Stimulated activated naive B cell treated with anti-CD40 and anti-IgM and Interleukin-4, amounts not matched to agents 10 μg/mL and 1 μg/mL and 100 μg/mL, for 72 hours (primary cell): ENCODE measurements around the gene HAGHL.
"Not testable (repeated sequence)": the region's sequence is repeated elsewhere in the genome, so short reads cannot be mapped to it uniquely, and the experiment has no call there.

ENCODE experiments used
- ATAC-seq, 2 donors: fragments of 150-1000 bp; cut with Tn5 transposase; replicated peaks; 2 replicates each; pipeline ENCODE4 v1.10.0; 2021; ENCODE audit warnings: moderate library complexity in 1 of 2
- DNase-seq: peaks from one replicate; pipeline ENCODE4 v3.0.0; 2021
- H3K27ac Mint-ChIP-seq: one replicate; pipeline ENCODE4 v1.8.0; 2022; ENCODE audit warnings: mild to moderate bottlenecking, mixed read lengths
- H3K27me3 Mint-ChIP-seq, 2 donors: one replicate each; pipeline ENCODE4 v1.8.0; 2022; ENCODE audit warnings: mixed read lengths in 2 of 2
- H3K36me3 Mint-ChIP-seq, 2 donors: one replicate each; pipeline ENCODE4 v1.8.0; 2022; ENCODE audit warnings: mixed read lengths in 2 of 2, mild to moderate bottlenecking in 1 of 2
- H3K4me1 Mint-ChIP-seq, 2 donors: one replicate each; pipeline ENCODE4 v1.8.0; 2022; ENCODE audit warnings: mixed read lengths in 2 of 2, mild to moderate bottlenecking in 1 of 2
- H3K4me3 Mint-ChIP-seq, 2 donors: one replicate each; pipeline ENCODE4 v1.8.0; 2022; ENCODE audit warnings: mild to moderate bottlenecking in 2 of 2, mixed read lengths in 2 of 2, moderate library complexity in 1 of 2
- H3K9me3 Mint-ChIP-seq, 2 donors: one replicate each; pipeline ENCODE4 v1.8.0; 2022; ENCODE audit warnings: mixed read lengths in 2 of 2, mild to moderate bottlenecking in 1 of 2

HAGHL gene

GRCh38 chr16:751152-752006 lies 24.5 kb downstream of the HAGHL start:
- H3K36me3 Mint-ChIP-seq: no peaks in the 10 kb centered on the region
- no peaks in the 10 kb centered on the region for H3K9me3 Mint-ChIP-seq
- H3K27me3 Mint-ChIP-seq: peaks cover 1 to 19% of the 10 kb centered on the region in 2 donors
- H3K27ac Mint-ChIP-seq: peak overlapping the region; percentile 53
- no peak overlapping the region for H3K4me3 Mint-ChIP-seq
- DNase-seq: no peak
- peaks cover 3 to 4% of the 10 kb centered on the region in 2 donors for H3K4me1 Mint-ChIP-seq
- no peak for ATAC-seq

DNA sequence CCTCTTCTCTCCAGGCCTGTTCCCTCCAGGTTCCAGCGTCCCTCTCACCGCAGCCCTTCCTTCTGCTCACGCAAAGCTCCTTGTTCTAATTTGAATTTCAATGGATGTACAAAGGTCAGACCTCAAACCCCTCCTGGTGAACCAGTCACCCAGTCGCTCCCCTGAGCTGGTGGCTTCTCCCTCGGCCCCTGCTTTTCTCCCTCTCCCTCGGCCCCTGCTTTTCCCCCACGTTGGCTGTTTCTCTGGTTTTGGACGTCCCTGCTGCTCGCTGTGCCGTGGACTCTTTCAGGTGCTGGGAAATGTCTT lies 25.1 kb downstream of the HAGHL start:
- no peak for DNase-seq
- Mint-ChIP-seq H3K4me1 (peaks cover 3 to 4% of the 10 kb centered on the region in 2 donors), H3K27ac (no peak overlapping the region), H3K4me3 (no peak overlapping the region), H3K36me3 (no peaks in the 10 kb centered on the region), H3K9me3 (no peaks in the 10 kb centered on the region), H3K27me3 (peaks cover 5 to 15% of the 10 kb centered on the region in 2 donors)
- ATAC-seq: no peak

- H3K27me3 Mint-ChIP-seq: peaks cover 12 to 22% of the 10 kb centered on the region in 2 donors
- H3K9me3 Mint-ChIP-seq, H3K4me3 Mint-ChIP-seq, H3K4me1 Mint-ChIP-seq, ATAC-seq, DNase-seq, H3K36me3 Mint-ChIP-seq, H3K27ac Mint-ChIP-seq: not testable (repeated sequence)
Observed at GRCh38 chr16:754121-754607, 27.3 kb downstream of the HAGHL start.

DNA sequence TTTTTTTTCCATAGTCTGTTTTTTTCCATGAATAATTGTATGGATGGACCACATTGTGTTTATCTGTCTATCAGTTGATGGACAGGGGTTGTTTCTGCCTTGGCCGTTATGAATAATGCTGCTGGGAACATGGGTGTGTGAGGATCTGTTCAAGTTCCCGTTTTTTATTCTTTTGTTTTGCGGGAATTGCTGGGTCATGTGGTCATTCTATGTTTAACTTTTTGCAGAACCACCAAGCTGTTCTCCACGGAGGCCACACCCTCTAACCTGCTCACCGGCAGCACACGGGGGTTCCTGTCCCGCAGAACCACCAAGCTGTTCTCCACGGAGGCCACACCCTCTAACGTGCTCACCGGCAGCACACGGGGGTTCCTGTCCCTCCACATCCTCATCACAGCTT lies 27.8 kb downstream of the HAGHL start:
- Mint-ChIP-seq H3K4me3 (no peak overlapping the region), H3K36me3 (no peaks in the 10 kb centered on the region), H3K4me1 (peaks cover 4 to 8% of the 10 kb centered on the region in 2 donors), H3K27ac (no peak overlapping the region), H3K9me3 (no peaks in the 10 kb centered on the region), H3K27me3 (peaks cover 12 to 22% of the 10 kb centered on the region in 2 donors)
- DNase-seq (no peak), ATAC-seq (peak; percentile 33 to 50)

DNA sequence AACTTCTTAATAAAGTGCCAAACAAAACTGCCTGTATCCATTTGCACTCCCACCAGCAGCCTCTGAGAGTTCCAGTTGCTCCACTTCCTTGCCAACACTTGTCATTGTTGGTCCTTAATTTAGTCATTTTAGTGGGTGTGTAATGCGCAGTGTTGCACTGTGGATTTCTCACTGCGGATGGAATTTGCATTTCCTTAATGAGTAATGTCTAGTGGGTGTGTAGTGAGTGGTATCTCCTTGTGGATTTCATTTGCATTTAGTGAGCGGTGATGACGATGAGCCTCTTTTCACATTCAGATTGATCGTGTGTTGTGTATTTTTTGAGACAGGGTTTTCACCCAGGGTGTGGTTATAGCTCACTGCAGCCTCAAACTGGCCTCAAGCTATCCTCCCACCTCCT lies 29.5 kb downstream of the HAGHL start:
- H3K4me1 Mint-ChIP-seq: peaks cover 4 to 8% of the 10 kb centered on the region in 2 donors
- ATAC-seq: no peak
- no peak overlapping the region for H3K4me3 Mint-ChIP-seq
- H3K36me3 Mint-ChIP-seq: no peaks in the 10 kb centered on the region
- no peak overlapping the region for H3K27ac Mint-ChIP-seq
- H3K9me3 Mint-ChIP-seq: no peaks in the 10 kb centered on the region
- DNase-seq: no peak
- peaks cover 12 to 22% of the 10 kb centered on the region in 2 donors for H3K27me3 Mint-ChIP-seq

DNA sequence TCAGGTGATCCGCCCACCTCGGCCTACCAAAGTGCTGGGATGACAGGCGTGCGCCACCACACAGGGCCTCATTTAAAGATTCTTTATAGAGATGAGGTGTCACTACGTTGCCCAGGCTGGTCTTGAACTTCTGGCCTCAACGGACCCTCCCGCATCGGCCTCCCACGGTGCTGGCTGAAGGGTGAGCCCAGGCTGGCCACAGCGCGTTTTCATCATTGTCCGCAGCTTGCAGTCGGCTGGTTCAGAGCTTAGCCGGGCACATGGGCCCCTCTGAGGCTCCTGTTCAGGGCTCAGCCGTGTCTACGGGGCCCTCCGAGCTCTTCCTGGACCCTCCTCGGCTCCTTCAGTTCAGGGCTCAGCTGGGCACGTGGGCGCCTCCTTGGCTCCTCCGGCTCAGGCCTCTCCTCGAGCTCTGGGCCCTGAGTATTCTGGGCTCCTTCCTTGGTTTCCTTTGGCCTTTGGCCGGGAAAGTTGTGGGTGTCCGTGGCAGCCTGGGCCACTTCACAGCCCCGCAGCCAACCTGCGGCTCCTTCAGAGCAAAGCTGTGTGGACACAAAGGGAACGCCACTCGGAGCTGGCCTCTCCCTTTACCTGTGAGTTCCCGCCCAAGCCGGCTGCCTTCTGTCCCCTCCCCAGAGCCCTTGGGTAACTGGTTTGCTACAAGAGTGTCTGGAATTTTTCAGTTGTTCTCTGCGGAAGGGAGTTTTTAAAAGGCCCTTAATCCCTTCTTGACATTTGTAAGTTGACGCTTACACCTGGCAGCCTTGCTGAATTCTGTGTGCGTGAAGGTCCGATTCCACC lies 32.4 kb downstream of the HAGHL start:
- peaks cover 19% of the 10 kb centered on the region in 2 donors for H3K27me3 Mint-ChIP-seq
- no peaks in the 10 kb centered on the region for H3K9me3 Mint-ChIP-seq
- no peak overlapping the region for H3K27ac Mint-ChIP-seq
- ATAC-seq: no peak
- DNase-seq: no peak
- H3K4me3 Mint-ChIP-seq: no peak overlapping the region
- H3K4me1 Mint-ChIP-seq: peaks cover 4 to 8% of the 10 kb centered on the region in 2 donors
- H3K36me3 Mint-ChIP-seq: no peaks in the 10 kb centered on the region

GRCh38 chr16:760065-760464 lies 33.2 kb downstream of the HAGHL start:
- Mint-ChIP-seq H3K4me3 (no peak overlapping the region), H3K9me3 (no peaks in the 10 kb centered on the region), H3K4me1 (peaks cover 0 to 6% of the 10 kb centered on the region in 2 donors), H3K27me3 (peaks cover 19% of the 10 kb centered on the region in 2 donors), H3K36me3 (no peaks in the 10 kb centered on the region), H3K27ac (no peak overlapping the region)
- DNase-seq (no peak), ATAC-seq (no peak)

- ATAC-seq: no peak
- Mint-ChIP-seq H3K36me3 (no peaks in the 10 kb centered on the region), H3K4me1 (peaks cover 0 to 4% of the 10 kb centered on the region in 2 donors), H3K27ac (no peak within 1 kb of the TSS), H3K27me3 (peaks cover 19% of the 10 kb centered on the region in 2 donors), H3K9me3 (no peaks in the 10 kb centered on the region), H3K4me3 (no peak within 1 kb of the TSS)
- no peak for DNase-seq
Observed at GRCh38 chr16:760545-761343, 33.8 kb downstream of the HAGHL start, which contains the start of gene MSLN. TSS of gene MSLN (plus strand) at chr16:760734. CDS start at chr16:762681, 1,947 bp downstream.

DNA sequence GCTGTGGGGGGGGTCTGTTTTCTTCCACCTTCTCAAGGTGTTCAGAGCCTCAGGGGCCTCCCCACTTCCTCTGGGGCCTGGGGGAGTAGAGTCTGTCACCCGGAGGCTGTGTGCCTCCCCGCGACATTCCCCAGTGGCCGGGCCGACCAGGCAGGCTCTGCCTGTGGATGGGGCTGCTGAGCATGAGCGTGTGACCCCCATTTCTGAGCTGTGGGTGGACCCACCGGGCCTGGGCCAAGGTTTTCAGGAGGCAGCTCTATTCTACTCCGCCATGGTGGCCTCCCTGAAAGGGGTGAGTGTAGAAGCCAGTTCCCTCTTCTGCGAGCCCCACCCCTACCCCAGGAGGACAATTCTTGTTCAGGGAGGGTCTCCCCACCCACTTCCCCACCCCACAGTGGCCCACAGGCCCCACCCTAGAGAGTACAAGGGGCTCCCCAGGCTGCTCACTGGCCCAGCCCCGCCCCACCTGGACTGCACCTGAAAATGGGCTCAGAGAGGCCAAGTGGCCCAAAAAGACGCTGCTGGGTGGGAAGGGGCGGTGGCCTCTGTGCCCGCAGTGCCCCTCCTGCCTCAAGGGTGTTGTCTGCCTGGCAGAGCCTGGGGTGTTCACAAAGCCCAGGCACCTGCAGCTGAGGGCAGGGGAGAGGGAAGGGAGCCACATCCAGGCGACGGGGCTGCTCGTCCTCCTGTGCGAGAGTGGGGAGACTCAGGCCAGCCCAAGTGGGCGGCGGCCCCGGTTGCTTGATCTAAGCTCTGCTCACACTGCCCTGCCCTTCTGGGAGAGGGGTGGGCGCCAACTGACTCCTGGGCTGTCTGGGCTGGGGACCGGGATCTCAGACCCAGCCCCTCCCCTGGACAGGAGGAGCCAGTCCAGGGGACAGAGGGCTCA lies 35.0 kb downstream of the HAGHL start:
- Mint-ChIP-seq H3K9me3 (no peaks in the 10 kb centered on the region), H3K27me3 (peaks cover 14 to 19% of the 10 kb centered on the region in 2 donors), H3K27ac (no peak overlapping the region), H3K36me3 (no peaks in the 10 kb centered on the region), H3K4me1 (peaks cover 0 to 4% of the 10 kb centered on the region in 2 donors), H3K4me3 (no peak overlapping the region)
- no peak for ATAC-seq
- no peak for DNase-seq

- no peak overlapping the region for H3K4me3 Mint-ChIP-seq
- peaks cover 0 to 1% of the 10 kb centered on the region in 2 donors for H3K4me1 Mint-ChIP-seq
- no peak for DNase-seq
- no peak for ATAC-seq
- no peaks in the 10 kb centered on the region for H3K9me3 Mint-ChIP-seq
- peaks cover 10 to 15% of the 10 kb centered on the region in 2 donors for H3K27me3 Mint-ChIP-seq
- no peak overlapping the region for H3K27ac Mint-ChIP-seq
- H3K36me3 Mint-ChIP-seq: no peaks in the 10 kb centered on the region
Observed at GRCh38 chr16:762595-763268, 35.8 kb downstream of the HAGHL start.

DNA sequence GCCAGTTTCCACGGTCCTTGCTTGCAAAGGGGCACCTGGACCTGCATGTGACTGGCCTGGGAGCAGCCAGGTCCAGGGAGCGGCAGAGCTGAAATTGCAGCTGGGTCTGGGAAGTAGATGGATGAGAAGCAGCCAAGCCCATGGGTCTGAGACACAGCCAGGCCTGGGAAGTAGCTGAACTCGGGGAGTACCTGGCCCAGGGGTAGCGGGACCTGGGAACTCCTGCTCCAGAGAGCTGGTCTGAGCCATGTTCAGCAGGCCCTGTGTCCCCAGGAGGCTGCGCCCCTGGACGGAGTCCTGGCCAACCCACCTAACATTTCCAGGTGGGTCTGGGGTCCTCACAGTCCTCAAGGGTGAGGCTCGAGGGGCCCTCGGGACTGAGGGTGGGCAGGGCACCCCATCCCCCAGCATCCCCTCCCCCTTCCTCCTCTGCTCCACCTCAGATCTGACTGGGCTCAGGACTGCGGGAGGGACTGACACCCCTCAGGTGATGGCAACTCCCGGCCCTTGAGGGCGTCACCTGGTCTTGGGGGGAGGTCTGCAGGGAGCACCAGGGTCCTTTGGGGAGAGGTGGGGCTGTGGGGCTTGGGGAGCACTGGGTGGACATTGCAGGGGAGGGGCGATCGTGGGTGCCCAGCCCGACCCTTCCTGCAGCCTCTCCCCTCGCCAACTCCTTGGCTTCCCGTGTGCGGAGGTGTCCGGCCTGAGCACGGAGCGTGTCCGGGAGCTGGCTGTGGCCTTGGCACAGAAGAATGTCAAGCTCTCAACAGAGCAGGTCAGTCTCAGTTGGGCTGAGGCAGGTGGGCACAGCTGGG lies 36.7 kb downstream of the HAGHL start:
- H3K4me3 Mint-ChIP-seq: no peak overlapping the region
- peaks cover 7 to 12% of the 10 kb centered on the region in 2 donors for H3K27me3 Mint-ChIP-seq
- H3K36me3 Mint-ChIP-seq: no peaks in the 10 kb centered on the region
- DNase-seq (no peak), ATAC-seq (no peak)
- H3K9me3 Mint-ChIP-seq: no peaks in the 10 kb centered on the region
- H3K4me1 Mint-ChIP-seq: no peaks in the 10 kb centered on the region
- no peak overlapping the region for H3K27ac Mint-ChIP-seq

- Mint-ChIP-seq H3K27me3 (peaks cover 7 to 12% of the 10 kb centered on the region in 2 donors), H3K4me1 (no peaks in the 10 kb centered on the region), H3K36me3 (no peaks in the 10 kb centered on the region), H3K27ac (no peak overlapping the region), H3K9me3 (no peaks in the 10 kb centered on the region), H3K4me3 (no peak overlapping the region)
- DNase-seq (no peak), ATAC-seq (no peak)
Observed at GRCh38 chr16:764184-764750, 37.4 kb downstream of the HAGHL start.
